ENCODE results near the gene TM4SF1.
"Not testable (repeated sequence)": the region's sequence is repeated elsewhere in the genome, so short reads cannot be mapped to it uniquely, and the experiment has no call there.

The TM4SF1 gene

DNA sequence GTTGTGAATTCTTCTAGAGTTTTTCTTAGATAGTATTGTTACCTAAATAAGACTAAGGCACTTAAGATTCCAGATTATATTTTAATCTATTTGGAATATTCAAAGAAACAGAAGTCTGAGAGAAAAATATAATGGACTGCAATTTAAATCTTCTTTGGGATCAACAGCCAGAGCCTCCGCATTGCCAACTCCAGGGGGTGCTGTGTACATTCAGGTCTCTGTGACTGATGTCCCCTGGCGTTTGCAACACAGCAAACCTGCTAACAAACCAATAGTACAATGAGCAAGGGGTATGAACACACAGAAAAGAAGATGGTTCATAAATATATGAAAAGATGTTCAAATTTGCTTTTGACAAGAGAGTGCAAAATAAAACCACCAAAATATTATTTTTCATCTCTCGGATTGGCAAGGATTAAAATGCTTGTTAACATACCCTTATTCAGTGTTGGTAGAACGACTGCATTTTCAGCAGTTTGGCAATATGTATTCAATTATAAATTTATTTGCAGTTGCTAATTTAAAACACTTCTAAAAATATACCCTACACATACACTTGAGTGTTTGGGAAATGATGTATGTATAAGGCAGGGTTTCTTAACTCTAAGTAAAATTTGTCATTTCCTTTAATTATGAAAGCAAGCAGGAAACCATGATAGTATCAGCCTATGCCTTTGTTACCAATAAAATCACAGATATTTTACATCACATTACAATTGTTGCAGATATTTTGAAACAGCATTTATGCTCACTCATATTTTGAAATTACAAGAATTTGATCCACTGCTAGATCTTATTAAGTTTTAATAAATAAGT lies 16.1 kb upstream of the TM4SF1 start:
- peak; percentile 62 for DNase-seq

GRCh38 chr3:149391960-149392359 lies 14.5 kb upstream of the TM4SF1 start:
- no peak for DNase-seq

DNA sequence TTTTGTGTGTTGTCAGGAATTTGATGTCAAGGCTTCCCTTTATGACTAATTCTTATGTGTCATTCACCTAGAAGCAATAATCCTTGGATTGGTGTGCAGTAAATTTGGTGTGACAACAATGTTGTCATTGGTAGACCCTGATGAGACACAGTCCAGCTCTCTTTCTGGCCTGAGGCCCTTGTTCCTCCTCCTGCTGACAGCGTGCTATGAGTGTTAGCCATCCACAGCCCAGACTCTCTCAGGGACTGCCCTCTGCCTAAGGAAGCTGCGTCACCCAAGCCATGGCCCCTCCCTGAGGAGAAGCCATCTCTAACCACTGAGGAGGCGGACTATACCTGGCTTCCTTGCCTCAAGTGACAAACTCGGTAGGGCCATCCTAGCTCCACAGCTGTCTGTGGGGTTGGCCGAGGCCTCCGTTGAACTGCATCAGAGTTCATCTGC lies 13.3 kb upstream of the TM4SF1 start:
- DNase-seq, result no peak

DNA sequence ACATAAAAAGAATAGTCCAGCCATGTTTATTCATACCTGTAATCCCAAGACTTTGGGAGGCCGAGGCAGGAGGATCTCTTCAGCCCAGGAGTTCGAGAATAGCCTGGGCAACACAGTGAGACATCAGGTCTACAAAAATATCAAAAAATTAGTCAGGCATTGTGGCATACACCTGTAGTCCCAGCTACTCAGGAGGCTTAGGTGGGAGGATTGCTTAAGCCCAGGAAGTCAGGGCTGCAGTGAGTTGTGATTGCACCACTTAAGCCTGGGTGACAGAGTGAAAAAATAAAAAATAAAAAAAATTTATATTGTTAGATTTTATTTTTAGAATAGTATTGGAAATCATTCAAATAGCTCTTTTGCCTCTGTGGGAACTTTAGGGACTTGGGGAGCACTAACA lies 12.8 kb upstream of the TM4SF1 start:
- no peak for DNase-seq

GRCh38 chr3:149388531-149389417 lies 11.3 kb upstream of the TM4SF1 start:
- DNase-seq, result no peak

GRCh38 chr3:149388001-149388440 lies 10.6 kb upstream of the TM4SF1 start:
- DNase-seq, result no peak

- no peak for DNase-seq
Observed at GRCh38 chr3:149386299-149386606, 8.8 kb upstream of the TM4SF1 start.

GRCh38 chr3:149385617-149386298 lies 8.3 kb upstream of the TM4SF1 start:
- no peak for DNase-seq

- no peak for DNase-seq
Observed at GRCh38 chr3:149384911-149385321, 7.5 kb upstream of the TM4SF1 start.

DNA sequence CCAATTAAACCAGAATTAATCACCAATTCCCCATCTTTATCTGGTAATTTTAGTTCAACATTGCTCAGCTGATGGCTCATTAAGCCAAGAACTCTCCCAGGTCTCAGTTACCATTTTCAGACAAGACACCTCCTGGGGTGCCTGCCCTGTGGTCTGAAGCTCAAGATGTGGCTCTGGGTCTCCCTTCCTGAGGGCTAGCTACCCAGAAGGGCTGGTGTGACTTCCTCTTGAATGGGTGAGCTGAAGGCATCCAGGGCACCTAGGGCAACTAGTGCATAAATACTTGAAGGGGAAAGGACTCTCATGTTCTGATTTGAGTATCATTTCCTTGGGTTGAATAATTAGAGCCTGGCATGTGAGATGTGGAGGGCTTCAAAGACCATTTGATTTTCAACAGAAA lies 6.7 kb upstream of the TM4SF1 start:
- DNase-seq, result no peak

DNA sequence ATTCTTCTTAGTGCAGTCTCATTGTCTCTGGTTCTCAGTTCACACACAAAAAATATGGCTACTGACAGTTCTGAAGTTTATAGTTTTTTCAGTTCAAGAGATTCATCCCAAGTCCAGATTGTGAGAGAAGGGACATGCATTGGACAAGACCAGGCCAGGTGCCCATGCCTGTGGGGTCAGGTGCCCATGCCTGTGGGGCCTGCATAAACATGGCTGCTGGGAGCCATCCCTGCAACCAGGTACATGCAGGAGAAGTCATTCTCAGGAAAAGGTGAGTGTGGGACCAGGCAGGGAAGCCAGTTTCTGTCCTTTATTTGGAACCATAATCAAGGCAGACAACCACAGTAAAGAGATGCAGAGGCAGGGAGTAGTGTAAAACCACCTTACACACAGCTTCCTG lies 6.3 kb upstream of the TM4SF1 start:
- no peak for DNase-seq

DNA sequence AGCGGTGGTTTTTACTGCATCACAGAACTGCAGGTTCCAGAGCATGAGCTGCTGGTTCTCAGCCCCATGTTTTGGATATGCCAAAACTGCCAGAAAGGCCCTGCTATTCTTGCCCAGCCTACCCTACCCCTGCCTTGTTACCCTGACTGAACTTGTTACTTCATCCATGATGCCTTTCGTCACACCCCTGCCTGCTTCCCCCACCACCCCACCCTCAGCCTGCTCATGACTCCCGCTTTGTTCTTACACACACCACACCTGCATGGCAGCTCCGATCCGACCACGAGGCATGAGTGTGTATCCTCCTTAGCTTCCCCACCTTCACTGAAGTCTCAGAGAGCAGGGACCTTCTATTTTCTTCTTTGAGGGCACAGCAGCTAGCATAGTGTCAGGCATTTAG lies 5.1 kb upstream of the TM4SF1 start:
- DNase-seq, result no peak

GRCh38 chr3:149382101-149382467 lies 4.6 kb upstream of the TM4SF1 start:
- no peak for DNase-seq

DNA sequence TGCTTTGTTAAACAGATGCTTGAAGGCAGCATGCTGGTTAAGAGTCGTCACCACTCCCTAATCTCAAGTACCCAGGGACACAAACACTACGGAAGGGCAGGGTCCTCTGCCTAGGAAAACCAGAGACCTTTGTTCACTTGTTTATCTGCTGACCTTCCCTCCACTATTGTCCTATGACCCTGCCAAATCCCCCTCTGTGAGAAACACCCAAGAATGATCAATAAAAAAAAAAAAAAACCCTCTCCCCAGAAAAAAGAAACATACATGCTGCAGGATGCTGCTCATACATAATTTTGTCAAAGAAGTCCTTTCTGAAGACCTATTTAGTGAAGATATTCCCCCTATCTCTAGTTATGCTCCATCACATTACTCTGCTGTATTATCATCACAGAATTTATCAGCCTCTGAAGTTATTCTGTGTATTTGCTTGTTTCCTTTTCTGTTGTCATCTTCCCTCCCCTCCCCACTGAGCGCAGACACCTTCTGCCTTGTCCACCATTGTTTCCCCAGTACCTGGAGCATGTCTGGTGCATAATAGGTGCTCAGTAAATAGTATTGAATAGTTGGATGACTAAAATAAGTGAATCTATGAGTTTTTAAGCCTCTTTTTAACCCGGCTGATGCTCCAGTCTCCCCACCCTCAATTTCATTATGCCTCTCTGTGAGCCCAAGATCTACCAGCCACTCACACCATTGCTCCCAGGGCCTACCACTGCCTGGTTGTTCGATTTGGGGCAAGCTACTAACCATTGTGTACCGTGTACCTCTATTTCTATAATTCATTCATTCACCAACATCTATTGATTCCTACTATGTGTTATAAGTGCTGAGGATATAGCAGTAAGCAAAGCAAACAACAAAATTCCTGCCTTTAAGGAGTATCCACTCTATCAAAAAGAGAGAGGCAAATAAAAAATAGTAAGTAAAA lies 4.0 kb upstream of the TM4SF1 start:
- DNase-seq, result no peak

- not testable (repeated sequence) for DNase-seq
Observed at GRCh38 chr3:149380220-149380619, 2.8 kb upstream of the TM4SF1 start.

GRCh38 chr3:149378478-149379309 lies 1.2 kb upstream of the TM4SF1 start:
- no peak for DNase-seq

DNA sequence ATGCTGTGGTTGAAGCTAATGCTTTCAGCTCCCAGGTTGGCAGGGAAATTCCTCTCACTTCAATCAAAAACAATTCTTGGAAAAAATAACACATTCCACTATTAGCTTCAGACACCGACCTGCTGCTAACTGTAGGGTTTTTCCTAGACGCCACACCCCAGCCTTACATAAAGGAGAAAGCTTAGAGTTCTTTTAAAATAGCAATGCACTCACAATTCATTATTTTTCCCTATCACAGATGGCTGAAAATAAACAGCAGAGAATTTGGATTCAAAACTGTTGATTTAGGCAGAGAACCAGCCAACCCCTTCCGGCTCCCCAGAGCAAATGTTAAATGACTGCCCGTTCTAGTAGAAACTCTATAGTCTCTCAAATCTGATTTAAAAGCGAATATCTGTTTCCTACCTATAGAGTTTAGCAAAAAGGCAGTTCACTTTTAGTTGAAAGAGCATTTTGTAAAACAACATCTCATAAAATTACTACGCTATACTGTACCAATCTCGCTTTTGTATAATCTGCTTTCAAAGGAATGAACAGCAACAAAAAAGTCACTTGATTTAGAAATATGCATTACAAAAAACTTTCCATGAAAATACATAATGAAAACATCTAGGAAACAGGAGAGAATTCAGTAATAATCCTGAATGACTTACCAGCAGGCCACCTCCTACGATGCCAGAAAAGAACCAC lies 586 bp downstream of the TM4SF1 start:
- DNase-seq, result no peak

DNA sequence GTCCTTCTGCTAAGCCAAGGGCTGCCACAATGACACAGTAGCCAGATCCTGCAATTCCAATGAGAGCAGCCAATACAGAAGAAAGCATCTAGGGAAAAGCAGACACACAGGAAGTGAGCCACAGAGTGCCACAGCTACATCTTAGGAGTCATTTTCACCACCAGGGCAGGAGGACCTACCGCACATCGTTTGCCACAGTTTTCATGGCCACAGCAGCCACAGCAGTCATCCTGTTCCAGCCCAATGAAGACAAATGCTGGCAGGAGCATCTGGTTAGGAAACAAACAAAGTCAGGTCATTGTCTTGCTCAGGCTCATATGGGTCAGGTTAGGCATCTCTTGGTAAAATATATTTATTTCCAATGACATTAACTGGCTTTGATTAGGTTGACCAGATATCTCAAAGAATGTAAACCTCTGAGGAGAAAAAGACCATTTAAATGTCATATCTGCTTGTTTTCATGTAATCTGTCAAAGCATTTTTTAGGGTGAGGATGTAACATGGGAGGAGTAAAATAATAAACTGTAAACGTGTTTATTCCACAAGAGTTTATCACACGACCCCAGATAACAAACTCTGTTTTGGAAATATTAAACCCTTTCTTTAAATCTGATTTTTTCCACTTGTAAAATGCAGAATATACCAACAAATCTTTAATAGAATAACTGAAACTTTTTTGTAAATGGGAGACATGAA lies 1.8 kb downstream of the TM4SF1 start:
- DNase-seq, result no peak

DNA sequence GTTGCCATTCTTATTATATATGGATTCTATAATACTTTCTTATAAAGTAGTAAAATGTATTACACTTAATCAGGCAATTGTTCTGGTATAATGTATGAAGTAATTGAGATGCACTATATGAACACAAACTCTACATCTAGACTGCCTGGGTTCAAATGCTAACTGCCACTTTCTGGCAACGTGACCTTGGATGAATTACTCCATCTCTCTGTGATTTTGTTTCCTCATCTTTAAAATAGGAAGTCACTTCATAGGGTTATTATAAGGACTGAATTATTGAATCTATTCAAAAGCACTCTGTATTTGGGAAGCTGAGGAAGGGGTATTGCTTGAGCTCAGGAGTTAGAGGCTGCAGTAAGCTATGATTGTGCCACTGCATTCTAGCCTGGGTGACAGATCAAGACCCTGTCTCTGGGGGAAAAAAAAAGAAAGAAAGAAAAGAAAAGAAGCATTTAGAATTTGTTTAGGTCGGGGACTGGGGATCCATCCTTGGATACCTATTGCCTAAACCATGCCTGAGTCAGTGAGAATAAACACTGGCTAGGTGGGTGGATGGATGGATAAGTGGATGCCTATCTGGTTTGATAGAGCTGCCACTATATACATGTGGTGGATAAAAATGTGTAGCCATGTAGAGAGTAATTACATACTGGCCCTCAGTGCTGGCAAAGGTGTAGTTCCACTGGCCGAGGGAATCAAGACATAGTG lies 2.5 kb downstream of the TM4SF1 start:
- no peak for DNase-seq

DNA sequence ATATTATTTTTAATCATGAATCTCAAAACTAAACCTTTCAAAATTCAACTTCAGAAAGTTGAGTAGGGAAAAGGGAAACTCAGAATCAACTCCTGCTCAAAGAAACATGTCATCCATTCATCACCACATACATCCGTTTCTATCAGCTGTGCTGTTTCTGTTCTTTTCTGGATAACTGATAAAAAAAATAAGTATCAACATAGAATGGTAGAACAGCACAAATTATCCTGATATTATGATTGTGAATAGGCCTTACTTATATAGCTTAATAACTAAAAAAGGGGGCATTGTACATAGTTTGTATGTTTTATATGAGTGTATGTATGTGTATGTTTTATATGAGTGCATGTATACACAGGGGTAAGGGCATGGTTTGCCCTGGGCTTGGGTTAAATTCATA lies 3.1 kb downstream of the TM4SF1 start:
- no peak for DNase-seq

All from hematopoietic multipotent progenitor cell treated with erythropoietin and hydrocortisone succinate and interleukin-3 and kit ligand, for 8 days (in vitro differentiated cells).